DOHH2 (cell line): ENCODE measurements around the gene ADH1A.

ENCODE experiments used
- H3F3A ChIP-seq: fragments of 200-600 bp; sonication (generic), shearing (Covaris generic); 2 replicates; pipeline ENCODE4 v1.6.0; 2016; ENCODE audit warnings: antibody characterized with exemption, mild to moderate bottlenecking; ENCODE audit not compliant: control insufficient read depth, insufficient read depth
- H3K27ac ChIP-seq: fragments of 200-600 bp; sonication (generic); 2 replicates; pipeline ENCODE4 v1.5.1; 2014; ENCODE audit warnings: low read depth, mild to moderate bottlenecking, low read length, moderate library complexity
- H3K27me3 ChIP-seq: fragments of 200-600 bp; sonication (generic); 2 replicates; pipeline ENCODE4 v1.6.1; 2014; ENCODE audit warnings: mild to moderate bottlenecking, low read length, mixed read lengths; ENCODE audit not compliant: control insufficient read depth
- H3K36me3 ChIP-seq: fragments of 200-600 bp; sonication (generic); 2 replicates; pipeline ENCODE4 v1.6.1; 2014; ENCODE audit warnings: mild to moderate bottlenecking, low read length, moderate library complexity, mixed read lengths; ENCODE audit not compliant: control insufficient read depth
- H3K4me1 ChIP-seq: fragments of 200-600 bp; sonication (generic); 2 replicates; pipeline ENCODE4 v1.6.1; 2014; ENCODE audit warnings: mild to moderate bottlenecking, low read length, mixed read lengths; ENCODE audit not compliant: control insufficient read depth
- H3K4me2 ChIP-seq: fragments of 200-600 bp; sonication (generic); 2 replicates; pipeline ENCODE4 v1.6.0; 2014; ENCODE audit warnings: mild to moderate bottlenecking, low read length, moderate library complexity
- H3K4me3 ChIP-seq: fragments of 200-600 bp; sonication (generic); 2 replicates; pipeline ENCODE4 v1.5.1; 2014; ENCODE audit warnings: mild to moderate bottlenecking, low read length, mixed read lengths
- H3K79me2 ChIP-seq: fragments of 200-600 bp; sonication (generic); 2 replicates; pipeline ENCODE4 v1.6.1; 2014; ENCODE audit warnings: mild to moderate bottlenecking, low read length, mixed read lengths; ENCODE audit not compliant: control insufficient read depth
- H3K9me2 ChIP-seq: fragments of 200-600 bp; sonication (generic); replicated peaks from 2 replicates; pipeline ENCODE4 v1.6.1; 2014; ENCODE audit warnings: mild to moderate bottlenecking, low read length, mixed read lengths; ENCODE audit not compliant: control insufficient read depth
- H3K9me3 ChIP-seq: fragments of 200-600 bp; sonication (generic); 2 replicates; pipeline ENCODE4 v1.6.1; 2014; ENCODE audit warnings: antibody characterized with exemption, low read length, mixed read lengths; ENCODE audit not compliant: control insufficient read depth, insufficient read depth
- H4K20me1 ChIP-seq: fragments of 200-600 bp; sonication (generic); 2 replicates; pipeline ENCODE4 v1.6.0; 2014; ENCODE audit warnings: low read depth, mild to moderate bottlenecking, antibody characterized with exemption, low read length, moderate library complexity; ENCODE audit not compliant: control insufficient read depth, insufficient read depth
- EZH2phosphoT487 ChIP-seq: fragments of 200-600 bp; sonication (generic); IDR thresholded peaks from 2 replicates; pipeline ENCODE4 v1.6.1; 2017; ENCODE audit warnings: borderline replicate concordance, mild to moderate bottlenecking, antibody characterized with exemption, low read length, moderate library complexity, mixed read lengths
- TF ChIP-seq, protein P1 (sequence below): fragments of 200-600 bp; sonication (generic); IDR thresholded peaks from one replicate; pipeline ENCODE4 v1.5.1; 2014; ENCODE audit warnings: antibody characterized with exemption, mild to moderate bottlenecking, low read depth, low read length; ENCODE audit not compliant: poor library complexity, severe bottlenecking

The ADH1A gene

DNA sequence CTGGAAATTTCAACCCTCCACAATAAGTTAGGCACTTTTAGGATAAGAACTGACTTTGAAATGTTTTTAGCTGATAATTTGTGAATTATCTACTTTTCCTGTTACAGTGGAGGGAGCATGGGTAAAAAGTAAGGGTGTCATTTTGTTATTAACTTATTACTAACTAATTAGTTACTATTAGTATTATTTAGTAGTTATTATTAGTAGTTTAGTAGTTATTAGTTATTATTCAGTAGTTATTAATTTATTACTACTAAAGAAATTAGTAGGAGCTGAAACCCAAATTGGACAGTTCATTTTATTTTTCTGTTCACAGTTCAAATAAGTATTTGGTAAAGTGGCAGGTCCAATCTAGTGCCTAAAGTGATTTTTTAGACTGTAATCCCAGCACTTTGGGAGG, 5.4 kb downstream of the ADH1A start:
- Histone ChIP-seq H3K4me1 (no peaks in the 10 kb centered on the region), H3K36me3 (no peaks in the 10 kb centered on the region), H3K79me2 (no peaks in the 10 kb centered on the region), H3K9me3 (no peaks in the 10 kb centered on the region), H3K4me2 (no peak overlapping the region), H3K27me3 (no peaks in the 10 kb centered on the region), H3K9me2 (no peaks in the 10 kb centered on the region), H3K4me3 (no peak overlapping the region), H4K20me1 (no peaks in the 10 kb centered on the region), H3K27ac (no peak overlapping the region), H3F3A (no peaks in the 10 kb centered on the region)
- TF ChIP-seq EZH2phosphoT487, result no peak
- TF ChIP-seq, protein P1, sequence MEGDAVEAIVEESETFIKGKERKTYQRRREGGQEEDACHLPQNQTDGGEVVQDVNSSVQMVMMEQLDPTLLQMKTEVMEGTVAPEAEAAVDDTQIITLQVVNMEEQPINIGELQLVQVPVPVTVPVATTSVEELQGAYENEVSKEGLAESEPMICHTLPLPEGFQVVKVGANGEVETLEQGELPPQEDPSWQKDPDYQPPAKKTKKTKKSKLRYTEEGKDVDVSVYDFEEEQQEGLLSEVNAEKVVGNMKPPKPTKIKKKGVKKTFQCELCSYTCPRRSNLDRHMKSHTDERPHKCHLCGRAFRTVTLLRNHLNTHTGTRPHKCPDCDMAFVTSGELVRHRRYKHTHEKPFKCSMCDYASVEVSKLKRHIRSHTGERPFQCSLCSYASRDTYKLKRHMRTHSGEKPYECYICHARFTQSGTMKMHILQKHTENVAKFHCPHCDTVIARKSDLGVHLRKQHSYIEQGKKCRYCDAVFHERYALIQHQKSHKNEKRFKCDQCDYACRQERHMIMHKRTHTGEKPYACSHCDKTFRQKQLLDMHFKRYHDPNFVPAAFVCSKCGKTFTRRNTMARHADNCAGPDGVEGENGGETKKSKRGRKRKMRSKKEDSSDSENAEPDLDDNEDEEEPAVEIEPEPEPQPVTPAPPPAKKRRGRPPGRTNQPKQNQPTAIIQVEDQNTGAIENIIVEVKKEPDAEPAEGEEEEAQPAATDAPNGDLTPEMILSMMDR, result no peak

DNA sequence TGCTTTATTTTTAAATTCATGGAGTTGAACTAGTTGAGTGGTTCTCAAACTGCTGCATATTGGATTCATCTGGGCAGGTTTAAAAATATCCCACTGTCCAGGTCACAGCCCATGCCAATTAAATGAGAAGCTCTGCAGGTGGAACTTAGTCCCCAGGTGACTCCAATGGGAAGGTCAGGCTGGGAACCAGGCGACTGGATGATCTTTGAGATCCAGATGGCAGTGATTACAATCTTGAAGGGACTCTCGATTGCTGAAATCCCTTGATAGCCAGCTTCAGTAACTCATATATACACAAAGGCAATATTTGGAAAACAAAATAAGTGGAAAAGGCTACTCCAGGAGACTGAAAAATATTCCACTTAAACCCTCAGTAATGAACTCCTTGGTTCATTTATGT, 8.1 kb downstream of the ADH1A start:
- no peak overlapping the region for H3K4me2 ChIP-seq
- H3K4me1 ChIP-seq, result no peaks in the 10 kb centered on the region
- H3F3A ChIP-seq, result no peaks in the 10 kb centered on the region
- H3K4me3 ChIP-seq, result no peak overlapping the region
- H3K9me2 ChIP-seq, result no peaks in the 10 kb centered on the region
- H3K36me3 ChIP-seq, result no peaks in the 10 kb centered on the region
- H3K9me3 ChIP-seq, result no peaks in the 10 kb centered on the region
- no peaks in the 10 kb centered on the region for H4K20me1 ChIP-seq
- no peak for TF ChIP-seq EZH2phosphoT487
- TF ChIP-seq, protein P1, result no peak
- no peaks in the 10 kb centered on the region for H3K79me2 ChIP-seq
- no peak overlapping the region for H3K27ac ChIP-seq
- H3K27me3 ChIP-seq, result no peaks in the 10 kb centered on the region

DNA sequence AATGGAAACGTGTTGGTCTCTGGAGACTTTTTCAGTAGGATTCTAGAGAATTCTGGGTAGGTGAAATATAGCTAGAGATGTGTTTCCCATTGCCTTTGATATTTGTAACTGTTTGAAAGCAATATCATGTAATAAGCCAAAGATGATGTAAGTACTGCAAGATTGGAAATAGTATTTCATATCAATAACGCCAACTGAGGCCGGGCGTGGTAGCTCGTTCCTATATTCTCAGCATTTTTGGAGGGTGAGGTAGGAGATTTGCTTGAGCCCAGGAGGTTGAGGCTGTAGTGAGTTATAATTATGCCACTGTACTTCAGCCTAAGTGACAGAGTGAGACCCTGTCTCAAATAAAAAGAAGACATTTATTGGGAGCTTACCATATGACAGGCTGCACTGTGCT, 9.5 kb downstream of the ADH1A start:
- H3K9me2 ChIP-seq, result no peaks in the 10 kb centered on the region
- no peak overlapping the region for H3K4me3 ChIP-seq
- no peaks in the 10 kb centered on the region for H3K9me3 ChIP-seq
- no peaks in the 10 kb centered on the region for H3K27me3 ChIP-seq
- H3K27ac ChIP-seq, result no peak overlapping the region
- TF ChIP-seq, protein P1, result no peak
- no peak for TF ChIP-seq EZH2phosphoT487
- H3K79me2 ChIP-seq, result no peaks in the 10 kb centered on the region
- no peak overlapping the region for H3K4me2 ChIP-seq
- H4K20me1 ChIP-seq, result no peaks in the 10 kb centered on the region
- no peaks in the 10 kb centered on the region for H3K36me3 ChIP-seq
- H3F3A ChIP-seq, result no peaks in the 10 kb centered on the region
- no peaks in the 10 kb centered on the region for H3K4me1 ChIP-seq

DNA sequence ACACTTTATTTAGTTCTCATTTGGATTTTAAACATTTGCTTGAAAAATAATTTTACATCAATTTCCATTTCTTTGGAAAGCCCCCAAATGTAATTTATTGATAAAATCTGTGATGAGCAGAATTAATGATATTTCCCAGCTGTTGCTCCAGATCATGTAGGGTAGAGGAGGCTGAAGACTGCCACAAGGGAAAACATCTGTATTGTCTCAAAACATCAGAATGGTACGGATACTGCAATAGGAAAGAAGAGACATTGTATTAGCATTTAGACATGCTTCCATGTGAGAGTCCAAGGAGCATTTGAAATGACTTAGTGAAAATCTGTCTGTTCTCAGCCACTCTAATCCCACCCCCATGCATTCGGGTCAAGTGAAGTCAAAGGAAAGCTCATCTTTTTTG, 14.4 kb downstream of the ADH1A start:
- no peaks in the 10 kb centered on the region for H3K9me3 ChIP-seq
- H3K9me2 ChIP-seq, result no peaks in the 10 kb centered on the region
- H3K79me2 ChIP-seq, result no peaks in the 10 kb centered on the region
- no peaks in the 10 kb centered on the region for H4K20me1 ChIP-seq
- no peak overlapping the region for H3K4me3 ChIP-seq
- H3K27ac ChIP-seq, result no peak overlapping the region
- H3K4me1 ChIP-seq, result no peaks in the 10 kb centered on the region
- no peak overlapping the region for H3K4me2 ChIP-seq
- H3K27me3 ChIP-seq, result no peaks in the 10 kb centered on the region
- H3F3A ChIP-seq, result no peaks in the 10 kb centered on the region
- no peaks in the 10 kb centered on the region for H3K36me3 ChIP-seq
- TF ChIP-seq, protein P1, result no peak
- TF ChIP-seq EZH2phosphoT487, result no peak
